GM12873 (cell line): ENCODE results near the gene ARID5B.

Experiments used
- CTCF ChIP-seq: IDR thresholded peaks from 2 replicates; pipeline ENCODE4 v1.5.1; 2012; ENCODE audit warnings: low read depth, mild to moderate bottlenecking, moderate library complexity, low read length, control low read depth; ENCODE audit not compliant: insufficient read depth; ENCODE audit errors: missing control alignments

Gene ARID5B

GRCh38 chr10:62093863-62094291 lies 192.4 kb downstream of the ARID5B start:
- no peak for TF ChIP-seq CTCF

- TF ChIP-seq CTCF: no peak
Observed at GRCh38 chr10:62095181-62096122, 194.0 kb downstream of the ARID5B start.

- TF ChIP-seq CTCF: no peak
Observed at GRCh38 chr10:62096256-62096933, 194.9 kb downstream of the ARID5B start.

- TF ChIP-seq CTCF: no peak
Observed at GRCh38 chr10:62098278-62099121, 197.0 kb downstream of the ARID5B start.

GRCh38 chr10:62099299-62099698 lies 197.8 kb downstream of the ARID5B start:
- no peak for TF ChIP-seq CTCF

- TF ChIP-seq CTCF: no peak
Observed at GRCh38 chr10:62103857-62104256, 202.4 kb downstream of the ARID5B start.
